GM12878 (cell line): Measurements from ENCODE around the gene HEPACAM. TPM values are rescaled to one million over a fixed set of nuclear protein-coding genes. Genes with fewer than 3 reads are reported as not detected.

ENCODE experiments used
- ATAC-seq: fragments of 200-7000 bp; cut with Tn5 transposase; 3 replicates; pipeline ENCODE4 v1.9.1; 2020; ENCODE audit warnings: mild to moderate bottlenecking, moderate library complexity
- BruUV-seq: library from RNA; stranded (reverse); fragments of 400-500 nt; replicated peaks from 2 replicates; lab custom pipeline; 2021; lab: Mats Ljungman, UMichigan
- CTCF ChIA-PET: fragments of 300-600 bp; sonication (Branson Sonifier 250); formaldehyde crosslinking; extraction: SDS; loops from one replicate; lab custom pipeline; 2021; ENCODE audit warnings: inconsistent platforms; lab: Yijun Ruan, JAX
- POLR2A ChIA-PET: fragments of 350-600 bp; formaldehyde crosslinking; extraction: SDS; loops from one replicate; lab custom pipeline; 2021; ENCODE audit warnings: inconsistent platforms; lab: Charles Lee
- RAD21 ChIA-PET: fragments of 300-600 bp; sonication (Branson Sonifier 250); formaldehyde crosslinking; loops from one replicate; lab custom pipeline; 2023; ENCODE audit warnings: antibody characterized with exemption; ENCODE audit not compliant: unreplicated experiment; lab: Charles Lee
- SMC1A ChIA-PET: fragments of 300-600 bp; sonication (Branson Sonifier 250); formaldehyde crosslinking; loops from one replicate; lab custom pipeline; 2023; ENCODE audit not compliant: unreplicated experiment, uncharacterized antibody; lab: Charles Lee
- DNase-seq: peaks from one replicate; pipeline ENCODE4 v3.0.0-alpha.2; 2011; ENCODE audit warnings: low read depth, low spot score
- FAIRE-seq: peaks from 3 replicates; lab custom pipeline; 2011; peaks lifted over from hg19 to GRCh38; lab: Jason Lieb, UNC
- H2AFZ ChIP-seq: 2 replicates; pipeline ENCODE4 v1.6.0; 2011; ENCODE audit warnings: low read depth, low read length, control low read depth; ENCODE audit not compliant: control insufficient read depth
- H3K27ac ChIP-seq: 2 replicates; pipeline ENCODE4 v1.5.1; 2011; ENCODE audit warnings: control low read depth; ENCODE audit not compliant: control insufficient read depth, insufficient read depth
- H3K27me3 ChIP-seq, 2 experiments: replicated peaks in 1 of 2; 2 replicates each; pipeline versions ENCODE4 v1.6.0 to v1.6.1; 2011; ENCODE audit warnings: low read length in 1 of 2; ENCODE audit not compliant: control insufficient read depth in 2 of 2, insufficient read depth in 2 of 2
- H3K36me3 ChIP-seq, 2 experiments: 2 replicates each; pipeline ENCODE4 v1.5.1; 2011; ENCODE audit warnings: low read length in 1 of 2; ENCODE audit not compliant: control insufficient read depth in 2 of 2, insufficient read depth in 2 of 2
- H3K4me1 ChIP-seq: 2 replicates; pipeline ENCODE4 v1.6.1; 2011; ENCODE audit warnings: mild to moderate bottlenecking, low read length, moderate library complexity, mixed read lengths; ENCODE audit not compliant: control insufficient read depth, insufficient read depth
- H3K4me2 ChIP-seq: 2 replicates; pipeline ENCODE4 v1.6.0; 2011; ENCODE audit warnings: control low read depth; ENCODE audit not compliant: control insufficient read depth, insufficient read depth
- H3K4me3 ChIP-seq: fragments of 200-600 bp; sonication (generic); 2 replicates; pipeline ENCODE4 v1.5.1; 2016
- H3K79me2 ChIP-seq: 2 replicates; pipeline ENCODE4 v1.6.0; 2011; ENCODE audit warnings: low read length; ENCODE audit not compliant: control insufficient read depth, insufficient read depth
- H3K9ac ChIP-seq: 2 replicates; pipeline ENCODE4 v1.8.0; 2011; ENCODE audit warnings: low read length, control low read depth, mixed read lengths; ENCODE audit not compliant: control insufficient read depth, insufficient read depth
- H3K9me3 ChIP-seq: replicated peaks from 3 replicates; pipeline ENCODE4 v1.5.1; 2011; ENCODE audit warnings: mild to moderate bottlenecking, low read length; ENCODE audit not compliant: control insufficient read depth, insufficient read depth
- H4K20me1 ChIP-seq: 2 replicates; pipeline ENCODE4 v1.6.0; 2011; ENCODE audit not compliant: control insufficient read depth, insufficient read depth
- BCL11A ChIP-seq: IDR thresholded peaks from 2 replicates; pipeline ENCODE4 v1.6.1; 2011; ENCODE audit warnings: low read depth, low read length
- BHLHE40 ChIP-seq, 2 experiments: fragments of 450-650 bp in 1 of 2; IDR thresholded peaks; 2 replicates each; pipeline ENCODE4 v1.6.1; 2011 to 2017; ENCODE audit warnings: low read depth in 2 of 2, borderline replicate concordance in 1 of 2, improper control_type of control experiment in 1 of 2, low read length in 1 of 2, mild to moderate bottlenecking in 1 of 2
- CREB1 ChIP-seq: IDR thresholded peaks from 2 replicates; pipeline ENCODE4 v1.6.1; 2012; ENCODE audit warnings: low read depth, mild to moderate bottlenecking, inconsistent platforms
- HCFC1 ChIP-seq: fragments of 150-350 bp; IDR thresholded peaks from 2 replicates; pipeline ENCODE4 v1.6.1; 2014; ENCODE audit warnings: low read length
- IRF4 ChIP-seq: IDR thresholded peaks from 2 replicates; pipeline ENCODE4 v1.6.1; 2011; ENCODE audit warnings: low read depth, low read length
- MEF2B ChIP-seq: fragments of 450-650 bp; IDR thresholded peaks from 2 replicates; pipeline ENCODE4 v1.6.1; 2018; ENCODE audit warnings: mild to moderate bottlenecking, moderate library complexity; ENCODE audit not compliant: partially characterized antibody, poor library complexity, severe bottlenecking
- NR2C2 ChIP-seq: IDR thresholded peaks from 2 replicates; pipeline ENCODE4 v1.6.1; 2011; ENCODE audit warnings: borderline replicate concordance, low read depth; ENCODE audit not compliant: control insufficient read depth, insufficient read length
- PAX8 ChIP-seq: fragments of 450-650 bp; IDR thresholded peaks from 2 replicates; pipeline ENCODE4 v1.6.1; 2017; ENCODE audit warnings: mild to moderate bottlenecking, moderate library complexity
- POLR2A ChIP-seq: IDR thresholded peaks from 2 replicates; pipeline ENCODE4 v1.6.1; 2011; ENCODE audit warnings: low read depth, mild to moderate bottlenecking, low read length
- STAT1 ChIP-seq: fragments of 450-650 bp; conservative IDR thresholded peaks from 2 replicates; pipeline ENCODE4 v1.6.1; 2014; ENCODE audit warnings: antibody characterized with exemption, mild to moderate bottlenecking
- STAT3 ChIP-seq: IDR thresholded peaks from 2 replicates; pipeline ENCODE4 v1.6.1; 2011; ENCODE audit warnings: low read depth, low read length, improper control_type of control experiment
- YBX1 ChIP-seq: fragments of 450-650 bp; IDR thresholded peaks from 2 replicates; pipeline ENCODE4 v1.6.1; 2016; ENCODE audit warnings: antibody characterized with exemption
- ZNF274 ChIP-seq: IDR thresholded peaks from one replicate; pipeline ENCODE4 v1.8.0; 2011; ENCODE audit not compliant: insufficient read length, insufficient read depth
- WGBS: methylation state at CpG from one replicate; pipeline ENCODE4 v1.1.6; 2016; ENCODE audit warnings: low lambda C conversion rate; ENCODE audit not compliant: insufficient replicate concordance, insufficient coverage; ENCODE audit errors: missing lambda C conversion rate; 5-methylcytosine and 5-hydroxymethylcytosine counted together
- in situ Hi-C: fragments of 300-500 bp; cut with MboI; formaldehyde crosslinking; loops from 9 replicates; pipeline ENCODE4 v1.14.3; 2018; ENCODE audit warnings: mixed read lengths
- intact Hi-C: fragments of 100-400 bp; cut with micrococcal nuclease; formaldehyde crosslinking; loops from one replicate; pipeline ENCODE4 v1.14.2; 2022; ENCODE audit not compliant: unreplicated experiment
- polyA plus RNA-seq, 11 experiments: library from polyadenylated mRNA; depleted of rRNA in 4 of 11; unstranded in 6 of 11; stranded (reverse) in 5 of 11; fragments of >200 nt; fragmentation: Nextera tagmentation in 4 of 11; fragmentation: Illumina TruSeq in 1 of 11; extraction: Ambion mirVana in 4 of 11; extraction: Trizol in 1 of 11; gene quantifications; 1 replicate in 1 of 11; 2 replicates in 10 of 11; pipeline versions ENCODE4 v1.2.1 to v1.2.3, GENCODE V29; 2011 to 2016; ENCODE audit warnings: inconsistent platforms in 2 of 11, missing spikeins in 2 of 11, low read depth in 1 of 11
- total RNA-seq, 4 experiments: library from RNA; depleted of rRNA in 3 of 4; stranded (reverse); fragments of >200 nt in 3 of 4; fragmentation: Illumina TruSeq in 1 of 4; extraction: Trizol in 1 of 4; gene quantifications; 2 replicates each; pipeline versions ENCODE4 v1.2.1 to v1.2.3, GENCODE V29; 2013 to 2021
- TF ChIP-seq, protein P1 (sequence below): IDR thresholded peaks from 2 replicates; pipeline ENCODE4 v1.6.1; 2012; ENCODE audit warnings: low read depth, low read length, improper control_type of control experiment

Gene HEPACAM
- total and polyA plus RNA-seq, 10 of the 15 experiments (the other 5 are each of a cell fraction or from before 2014, with no cell fraction given) = 0.03 TPM; not detected in 9

DNA sequence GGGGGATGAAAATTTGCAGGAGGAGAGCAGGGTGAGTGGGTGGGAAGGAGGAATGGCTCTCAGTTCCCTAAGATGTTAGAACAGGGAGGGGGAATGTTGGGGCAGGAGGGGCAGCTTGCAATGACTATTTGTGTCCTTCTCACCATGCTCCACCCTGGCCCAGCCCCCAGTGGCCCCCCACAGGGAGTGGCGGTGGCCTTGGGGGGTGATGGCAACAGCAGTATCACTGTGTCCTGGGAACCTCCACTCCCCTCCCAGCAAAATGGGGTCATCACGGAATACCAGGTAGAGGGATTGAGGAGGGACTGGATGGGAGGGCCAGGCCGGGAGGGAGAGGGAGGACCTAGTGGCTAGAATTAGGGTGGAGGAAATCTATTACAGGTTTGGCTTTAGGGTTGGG is 60.4 kb downstream of the HEPACAM start:
- H3K79me2 ChIP-seq = no peaks in the 10 kb centered on the region
- ChIA-PET CTCF (interaction anchor here (1.2 to 1.6 kb wide), 3 partner anchors 74 to 206 kb away, joined by 3 to 6 read pairs (median 4); no protein-coding TSS in a partner anchor), POLR2A (no interaction called here), SMC1A (interaction anchor here (1.0 kb wide), 1 partner anchor 78 kb away, joined by 3 read pairs; the partner anchor contains the start of gene CCDC15), RAD21 (no interaction called here)
- H3K36me3 ChIP-seq = no peaks in the 10 kb centered on the region
- H3K4me1 ChIP-seq = no peaks in the 10 kb centered on the region
- peaks cover 0 to 4% of the 10 kb centered on the region in 2 experiments; a peak in 3 of 4 replicates for H3K27me3 ChIP-seq
- FAIRE-seq (no peak), DNase-seq (no peak), ATAC-seq (no peak)
- intact Hi-C loops = no loop called here
- no peaks in the 10 kb centered on the region for H4K20me1 ChIP-seq
- no peak overlapping the region; the same call in 1 of the 2 replicates for H3K4me2 ChIP-seq
- TF ChIP-seq HCFC1 (no peak), MEF2B (no peak), BHLHE40 (IDR thresholded peaks at IDR 0.05; ENCODE audit: borderline replicate concordance in 1 of 2, low read depth in 2 of 2, low read length in 1 of 2) (no peak), PAX8 (no peak), CREB1 (no peak), IRF4 (no peak), ZNF274 (no peak), STAT3 (no peak), STAT1 (no peak), BCL11A (no peak), POLR2A (no peak), NR2C2 (no peak), YBX1 (no peak)
- TF ChIP-seq, protein P1, sequence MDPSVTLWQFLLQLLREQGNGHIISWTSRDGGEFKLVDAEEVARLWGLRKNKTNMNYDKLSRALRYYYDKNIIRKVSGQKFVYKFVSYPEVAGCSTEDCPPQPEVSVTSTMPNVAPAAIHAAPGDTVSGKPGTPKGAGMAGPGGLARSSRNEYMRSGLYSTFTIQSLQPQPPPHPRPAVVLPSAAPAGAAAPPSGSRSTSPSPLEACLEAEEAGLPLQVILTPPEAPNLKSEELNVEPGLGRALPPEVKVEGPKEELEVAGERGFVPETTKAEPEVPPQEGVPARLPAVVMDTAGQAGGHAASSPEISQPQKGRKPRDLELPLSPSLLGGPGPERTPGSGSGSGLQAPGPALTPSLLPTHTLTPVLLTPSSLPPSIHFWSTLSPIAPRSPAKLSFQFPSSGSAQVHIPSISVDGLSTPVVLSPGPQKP = no peak
- BruUV-seq = no TSS peak
- H3K9ac ChIP-seq = no peak overlapping the region
- H3K9me3 ChIP-seq = no peaks in the 10 kb centered on the region
- no peak overlapping the region for H2AFZ ChIP-seq
- WGBS = 53% methylated on average over 3 of the region's 3 CpGs
- in situ Hi-C loops = no loop called here
- H3K27ac ChIP-seq = no peak overlapping the region
- no peak overlapping the region for H3K4me3 ChIP-seq
